ENCODE measurements around the gene NIPBL. TPM values are rescaled to one million over a fixed set of nuclear protein-coding genes. Genes with fewer than 3 reads are reported as not detected.

The NIPBL gene
- total and polyA plus RNA-seq, 2 of the 8 experiments (the other 6 are each of a cell fraction or from before 2014, with no cell fraction given) = 21.1 to 53.5 TPM

GRCh38 chr5:37103302-37103701 lies 226.7 kb downstream of the NIPBL start (continued):
- TF ChIP-seq SP4 (IDR thresholded peaks at IDR 0.05; ENCODE audit: low read length) (no peak), RXRA (IDR thresholded peaks at IDR 0.05; ENCODE audit: insufficient read depth, low read depth, low read length) (no peak), SRF (IDR thresholded peaks at IDR 0.05; ENCODE audit: low read depth, low read length) (no peak), MAFK (IDR thresholded peaks at IDR 0.05; ENCODE audit: low read depth, low read length) (no peak), CBX5 (IDR thresholded peaks at IDR 0.05; ENCODE audit: low read depth, low read length) (no peak), RNF2 (IDR thresholded peaks at IDR 0.05; ENCODE audit: borderline replicate concordance, low read depth, low read length, missing control alignments, poor library complexity, severe bottlenecking) (no peak)
- TF ChIP-seq, protein P1, sequence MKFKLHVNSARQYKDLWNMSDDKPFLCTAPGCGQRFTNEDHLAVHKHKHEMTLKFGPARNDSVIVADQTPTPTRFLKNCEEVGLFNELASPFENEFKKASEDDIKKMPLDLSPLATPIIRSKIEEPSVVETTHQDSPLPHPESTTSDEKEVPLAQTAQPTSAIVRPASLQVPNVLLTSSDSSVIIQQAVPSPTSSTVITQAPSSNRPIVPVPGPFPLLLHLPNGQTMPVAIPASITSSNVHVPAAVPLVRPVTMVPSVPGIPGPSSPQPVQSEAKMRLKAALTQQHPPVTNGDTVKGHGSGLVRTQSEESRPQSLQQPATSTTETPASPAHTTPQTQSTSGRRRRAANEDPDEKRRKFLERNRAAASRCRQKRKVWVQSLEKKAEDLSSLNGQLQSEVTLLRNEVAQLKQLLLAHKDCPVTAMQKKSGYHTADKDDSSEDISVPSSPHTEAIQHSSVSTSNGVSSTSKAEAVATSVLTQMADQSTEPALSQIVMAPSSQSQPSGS (IDR thresholded peaks at IDR 0.05; ENCODE audit: low read length) = no peak

Data from H1 (cell line).